ENCODE measurements around the gene GNAT1.
A peak's percentile ranks its signal among the peaks of the same experiment; 100 is the strongest.
"Not testable (repeated sequence)": the region's sequence is repeated elsewhere in the genome, so short reads cannot be mapped to it uniquely, and the experiment has no call there.

Gene GNAT1

GRCh38 chr3:50224639-50225038 lies 33.2 kb downstream of the GNAT1 start:
- DNase-seq: no peak

- DNase-seq: peak; percentile 60
These were observed 35.5 kb downstream of the GNAT1 start for GRCh38 chr3:50226888-50227389.

GRCh38 chr3:50227390-50228183 lies 36.2 kb downstream of the GNAT1 start:
- DNase-seq: peak; percentile 91

- DNase-seq: not testable (repeated sequence)
These were observed 36.9 kb downstream of the GNAT1 start for GRCh38 chr3:50228184-50228763.

GRCh38 chr3:50229490-50229889 lies 38.1 kb downstream of the GNAT1 start:
- DNase-seq: no peak

GRCh38 chr3:50230104-50230793 lies 38.8 kb downstream of the GNAT1 start:
- DNase-seq: no peak

- no peak for DNase-seq
These were observed 39.4 kb downstream of the GNAT1 start for GRCh38 chr3:50230794-50231125.

- DNase-seq: no peak
These were observed 40.2 kb downstream of the GNAT1 start for GRCh38 chr3:50231581-50231980.

- no peak for DNase-seq
These were observed 40.9 kb downstream of the GNAT1 start for GRCh38 chr3:50232303-50232702.

- no peak for DNase-seq
These were observed 41.8 kb downstream of the GNAT1 start for GRCh38 chr3:50233176-50233575.

- peak; percentile 99 for DNase-seq
These were observed 44.5 kb downstream of the GNAT1 start, which contains the start of gene GNAI2 for GRCh38 chr3:50235716-50236483. GNAI2 (plus strand) TSS chr3:50236204; CDS start chr3:50236336, 132 bp downstream.

GRCh38 chr3:50236484-50237132 lies 45.2 kb downstream of the GNAT1 start:
- no peak for DNase-seq

- DNase-seq: peak; percentile 62
These were observed 45.8 kb downstream of the GNAT1 start for GRCh38 chr3:50237133-50237651.

GRCh38 chr3:50237754-50238548 lies 46.5 kb downstream of the GNAT1 start:
- peak; percentile 92 for DNase-seq

- no peak for DNase-seq
These were observed 47.2 kb downstream of the GNAT1 start for GRCh38 chr3:50238549-50239026.

- no peak for DNase-seq
These were observed 48.2 kb downstream of the GNAT1 start for GRCh38 chr3:50239649-50240048.

- no peak for DNase-seq
These were observed 49.8 kb downstream of the GNAT1 start for GRCh38 chr3:50241163-50241562.

- no peak for DNase-seq
These were observed 50.4 kb downstream of the GNAT1 start for GRCh38 chr3:50241713-50242380.

GRCh38 chr3:50242381-50242770 lies 51.0 kb downstream of the GNAT1 start:
- DNase-seq: no peak

- DNase-seq: peak; percentile 75
These were observed 51.6 kb downstream of the GNAT1 start for GRCh38 chr3:50242851-50243542.

Measured in EL (cell line).